ENCODE data around the gene PTPN11.

PTPN11 gene

DNA sequence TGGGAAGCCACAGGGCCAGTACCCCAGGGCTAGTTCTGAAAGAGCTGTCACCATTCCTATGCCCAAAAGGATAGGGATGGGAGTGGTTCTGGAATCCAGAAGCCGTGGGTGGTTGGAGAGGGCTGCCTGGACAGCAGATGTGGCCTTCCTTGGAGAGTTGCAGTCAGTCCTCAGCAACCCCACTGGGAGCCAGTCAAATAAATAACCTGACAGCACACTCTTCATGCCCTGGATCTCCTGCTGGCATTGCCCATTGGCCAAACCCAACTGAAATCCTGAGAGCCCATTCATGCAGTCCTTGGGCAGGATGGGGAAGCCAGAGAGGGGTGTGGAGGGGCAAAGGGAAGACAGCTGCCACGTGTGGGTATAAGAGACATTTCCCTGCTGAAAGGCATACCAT, 128.2 kb downstream of the PTPN11 start:
- Mint-ChIP-seq H3K4me1 (no peaks in the 10 kb centered on the region), H3K27ac (no peak overlapping the region), H3K9me3 (peaks cover 5% of the 10 kb centered on the region), H3K36me3 (ENCODE audit: low read depth) (no peaks in the 10 kb centered on the region), H3K27me3 (ENCODE audit: low read depth, poor library complexity) (peaks cover 24% of the 10 kb centered on the region), H3K4me3 (no peak overlapping the region)
- TF ChIP-seq, protein P1, sequence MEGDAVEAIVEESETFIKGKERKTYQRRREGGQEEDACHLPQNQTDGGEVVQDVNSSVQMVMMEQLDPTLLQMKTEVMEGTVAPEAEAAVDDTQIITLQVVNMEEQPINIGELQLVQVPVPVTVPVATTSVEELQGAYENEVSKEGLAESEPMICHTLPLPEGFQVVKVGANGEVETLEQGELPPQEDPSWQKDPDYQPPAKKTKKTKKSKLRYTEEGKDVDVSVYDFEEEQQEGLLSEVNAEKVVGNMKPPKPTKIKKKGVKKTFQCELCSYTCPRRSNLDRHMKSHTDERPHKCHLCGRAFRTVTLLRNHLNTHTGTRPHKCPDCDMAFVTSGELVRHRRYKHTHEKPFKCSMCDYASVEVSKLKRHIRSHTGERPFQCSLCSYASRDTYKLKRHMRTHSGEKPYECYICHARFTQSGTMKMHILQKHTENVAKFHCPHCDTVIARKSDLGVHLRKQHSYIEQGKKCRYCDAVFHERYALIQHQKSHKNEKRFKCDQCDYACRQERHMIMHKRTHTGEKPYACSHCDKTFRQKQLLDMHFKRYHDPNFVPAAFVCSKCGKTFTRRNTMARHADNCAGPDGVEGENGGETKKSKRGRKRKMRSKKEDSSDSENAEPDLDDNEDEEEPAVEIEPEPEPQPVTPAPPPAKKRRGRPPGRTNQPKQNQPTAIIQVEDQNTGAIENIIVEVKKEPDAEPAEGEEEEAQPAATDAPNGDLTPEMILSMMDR (IDR thresholded peaks at IDR 0.05) = no peak
- no peak for DNase-seq

DNA sequence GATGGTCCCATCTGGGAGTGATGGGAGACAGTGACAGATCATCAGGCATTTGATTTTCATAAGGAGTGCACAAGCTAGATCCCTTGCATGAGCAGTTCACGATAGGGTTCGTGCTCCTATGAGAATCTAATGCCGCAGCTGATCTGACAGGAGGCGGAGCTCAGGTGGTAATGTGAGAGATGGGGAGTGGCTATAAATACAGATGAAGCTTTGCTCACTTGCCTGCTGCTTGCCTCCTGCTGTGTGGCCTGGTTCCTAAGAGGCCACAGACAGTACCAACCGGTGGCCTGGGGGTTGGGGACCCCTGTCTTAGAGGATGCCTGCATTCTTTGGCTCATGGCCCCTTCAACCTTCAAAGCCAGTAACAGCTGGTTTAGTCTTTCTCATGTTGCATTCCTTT, 130.3 kb downstream of the PTPN11 start:
- peaks cover 27% of the 10 kb centered on the region for H3K27me3 Mint-ChIP-seq (ENCODE audit: low read depth, poor library complexity)
- no peaks in the 10 kb centered on the region for H3K4me1 Mint-ChIP-seq
- peaks cover 8% of the 10 kb centered on the region for H3K9me3 Mint-ChIP-seq
- no peaks in the 10 kb centered on the region for H3K36me3 Mint-ChIP-seq (ENCODE audit: low read depth)
- TF ChIP-seq, protein P1 (IDR thresholded peaks at IDR 0.05) = no peak
- no peak for DNase-seq
- H3K4me3 Mint-ChIP-seq = no peak overlapping the region
- H3K27ac Mint-ChIP-seq = no peak overlapping the region

DNA sequence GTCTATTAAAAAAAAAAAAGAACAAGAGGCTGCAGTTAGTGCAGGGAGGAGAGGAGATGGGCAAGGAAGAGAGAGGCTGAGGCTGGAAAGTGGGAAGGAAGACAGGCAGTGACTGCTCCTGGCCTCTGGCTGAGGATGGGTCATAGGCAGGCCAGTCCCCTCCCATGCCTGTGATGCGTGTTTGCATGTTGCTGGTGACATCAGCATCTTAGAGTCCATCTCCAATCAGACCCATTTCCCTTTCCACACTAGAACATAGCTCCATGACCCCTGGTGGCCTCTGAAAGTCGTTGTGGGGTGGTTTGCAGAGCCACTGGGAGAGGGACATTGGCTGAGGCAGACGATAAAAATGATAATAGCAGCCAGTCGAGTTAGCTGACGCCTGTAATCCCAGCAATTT, 132.9 kb downstream of the PTPN11 start:
- no peak overlapping the region for H3K27ac Mint-ChIP-seq
- H3K36me3 Mint-ChIP-seq (ENCODE audit: low read depth) = no peaks in the 10 kb centered on the region
- H3K9me3 Mint-ChIP-seq = peaks cover 8% of the 10 kb centered on the region
- no peak overlapping the region for H3K4me3 Mint-ChIP-seq
- TF ChIP-seq, protein P1 (IDR thresholded peaks at IDR 0.05) = no peak
- H3K27me3 Mint-ChIP-seq (ENCODE audit: low read depth, poor library complexity) = peaks cover 22% of the 10 kb centered on the region
- no peaks in the 10 kb centered on the region for H3K4me1 Mint-ChIP-seq
- DNase-seq = no peak

DNA sequence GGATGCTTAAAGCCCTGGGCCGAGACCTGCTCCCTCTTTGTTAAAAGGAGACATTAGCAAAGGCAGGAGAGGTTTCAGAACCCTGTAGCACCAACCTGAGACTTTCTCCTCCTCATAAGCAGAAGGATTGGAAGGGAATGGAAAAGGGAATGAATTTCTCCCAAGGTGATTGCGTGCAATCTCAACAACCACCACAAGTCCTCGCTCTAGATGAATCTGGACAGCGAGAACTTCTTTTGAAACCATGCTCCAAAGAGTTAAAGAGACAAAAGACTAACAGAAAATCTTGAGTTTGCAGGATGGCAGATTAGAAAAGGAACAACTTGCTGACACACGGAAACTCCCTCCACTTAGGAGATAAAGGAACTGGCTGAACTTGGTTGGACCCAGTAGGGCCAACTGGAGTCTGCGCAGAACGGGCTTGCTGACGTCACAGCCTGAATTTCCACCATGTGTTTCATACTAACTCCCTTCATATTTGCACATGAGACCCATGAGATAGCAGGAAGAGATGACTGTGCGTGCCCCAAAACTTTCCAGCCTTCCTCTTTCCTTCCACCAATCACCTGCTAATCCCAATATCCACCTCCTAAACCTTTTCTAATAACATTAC, 137.0 kb downstream of the PTPN11 start:
- no peaks in the 10 kb centered on the region for H3K36me3 Mint-ChIP-seq (ENCODE audit: low read depth)
- H3K4me1 Mint-ChIP-seq = no peaks in the 10 kb centered on the region
- TF ChIP-seq, protein P1 (IDR thresholded peaks at IDR 0.05) = no peak
- DNase-seq = no peak
- H3K27me3 Mint-ChIP-seq (ENCODE audit: low read depth, poor library complexity) = peaks cover 26% of the 10 kb centered on the region
- no peak overlapping the region for H3K4me3 Mint-ChIP-seq
- peaks cover 3% of the 10 kb centered on the region for H3K9me3 Mint-ChIP-seq
- H3K27ac Mint-ChIP-seq = no peak overlapping the region

DNA sequence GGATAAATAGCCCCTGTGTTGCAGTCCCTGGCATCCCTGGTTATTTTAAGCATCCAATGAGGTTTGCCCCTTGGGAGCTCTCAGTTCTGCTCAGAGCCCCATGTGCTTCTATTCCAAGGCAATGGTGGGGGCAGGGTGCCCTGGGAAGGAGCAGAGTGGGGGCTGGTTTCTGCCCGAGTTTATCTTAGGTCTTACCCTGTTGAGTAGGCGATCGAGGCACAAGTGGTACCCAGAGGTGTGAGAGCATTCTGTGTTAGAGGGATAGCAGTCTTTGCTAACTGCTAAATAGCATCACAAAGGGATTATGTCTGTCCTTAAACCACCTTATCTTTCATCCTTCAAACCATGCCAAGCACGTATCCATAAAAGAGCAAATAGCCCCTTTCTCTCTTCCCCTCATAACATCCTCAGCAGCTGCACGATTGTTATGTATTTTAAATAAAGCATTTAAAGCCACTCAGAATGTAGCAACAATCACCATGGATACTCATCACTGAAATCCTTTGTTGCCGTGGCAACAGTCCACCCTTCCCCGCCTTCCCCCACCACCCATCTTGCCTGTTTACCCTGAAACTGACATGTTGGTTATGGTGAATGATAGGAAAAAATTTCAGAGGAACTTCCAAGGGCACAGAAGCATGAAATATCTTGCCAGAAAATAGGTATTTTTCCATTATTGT, 139.3 kb downstream of the PTPN11 start:
- TF ChIP-seq, protein P1 (IDR thresholded peaks at IDR 0.05) = no peak
- no peak overlapping the region for H3K4me3 Mint-ChIP-seq
- H3K27ac Mint-ChIP-seq = no peak overlapping the region
- H3K9me3 Mint-ChIP-seq = peaks cover under 1% of the 10 kb centered on the region
- H3K4me1 Mint-ChIP-seq = no peaks in the 10 kb centered on the region
- no peak for DNase-seq
- H3K27me3 Mint-ChIP-seq (ENCODE audit: low read depth, poor library complexity) = peaks cover 22% of the 10 kb centered on the region
- no peaks in the 10 kb centered on the region for H3K36me3 Mint-ChIP-seq (ENCODE audit: low read depth)
